SK-N-SH (cell line): ENCODE data around the gene DGKI. TPM values are rescaled to one million over a fixed set of nuclear protein-coding genes. Genes with fewer than 3 reads are reported as not detected.

ENCODE experiments used
- CTCF ChIA-PET: fragments of 300-600, 350-600 bp; formaldehyde crosslinking; extraction: SDS; loops from one replicate; lab custom pipeline; 2021; lab: Yijun Ruan, JAX
- POLR2A ChIA-PET: fragments of 350-600 bp; sonication (Branson Sonifier 250); formaldehyde crosslinking; extraction: SDS; loops from one replicate; lab custom pipeline; 2020; ENCODE audit warnings: antibody characterized with exemption, inconsistent platforms; lab: Yijun Ruan, JAX
- DNase-seq: peaks from one replicate; pipeline ENCODE4 v3.0.0; 2012
- H2AFZ ChIP-seq: fragments of 200-600 bp; sonication (generic); 2 replicates; pipeline ENCODE4 v1.8.1; 2016; ENCODE audit warnings: antibody characterized with exemption, mild to moderate bottlenecking, low read depth
- H3F3A ChIP-seq: fragments of 200-600 bp; sonication (generic); replicated peaks from 2 replicates; pipeline ENCODE3; 2016; ENCODE audit warnings: antibody characterized with exemption, mild to moderate bottlenecking; ENCODE audit not compliant: insufficient read depth
- H3K27ac ChIP-seq, 2 experiments: fragments of 200-500 bp in 1 of 2; fragments of 200-600 bp in 1 of 2; sonication (Bioruptor generic) in 1 of 2; sonication (generic), shearing (Covaris generic) in 1 of 2; 2 replicates each; pipeline versions ENCODE4 v1.5.1 to v1.6.1; 2014 to 2016; ENCODE audit warnings: low read depth in 2 of 2, inconsistent platforms in 1 of 2, low read length in 1 of 2, mild to moderate bottlenecking in 1 of 2, mixed read lengths in 1 of 2
- H3K27me3 ChIP-seq: fragments of 200-600 bp; sonication (generic), shearing (Covaris generic); 2 replicates; pipeline ENCODE4 v1.6.1; 2016; ENCODE audit warnings: mixed run types; ENCODE audit not compliant: insufficient read depth
- H3K36me3 ChIP-seq, 2 experiments: fragments of 200-500 bp in 1 of 2; fragments of 200-600 bp in 1 of 2; sonication (Bioruptor generic) in 1 of 2; sonication (generic) in 1 of 2; replicated peaks in 1 of 2; 2 replicates each; pipeline versions ENCODE3 to v1.5.1; 2014 to 2016; ENCODE audit warnings: low read length in 1 of 2, mild to moderate bottlenecking in 1 of 2; ENCODE audit not compliant: insufficient read depth in 2 of 2, control insufficient read depth in 1 of 2
- H3K4me1 ChIP-seq, 2 experiments: fragments of 200-500 bp in 1 of 2; fragments of 200-600 bp in 1 of 2; sonication (Bioruptor generic) in 1 of 2; sonication (generic), shearing (Covaris generic) in 1 of 2; 2 replicates each; pipeline versions ENCODE4 v1.5.1 to v1.6.1; 2014 to 2016; ENCODE audit warnings: low read depth in 1 of 2, low read length in 1 of 2, mixed run types in 1 of 2; ENCODE audit not compliant: insufficient read depth in 2 of 2, control insufficient read depth in 1 of 2
- H3K4me2 ChIP-seq: fragments of 200-600 bp; sonication (generic), shearing (Covaris generic); 2 replicates; pipeline ENCODE4 v1.6.1; 2017; ENCODE audit warnings: mixed run types
- H3K4me3 ChIP-seq, 2 experiments: fragments of 200-500 bp in 1 of 2; fragments of 200-600 bp in 1 of 2; sonication (Bioruptor generic) in 1 of 2; sonication (generic), shearing (Covaris generic) in 1 of 2; 2 replicates each; pipeline versions ENCODE4 v1.5.1 to v1.8.1; 2014 to 2016; ENCODE audit warnings: low read depth in 2 of 2, inconsistent platforms in 1 of 2, low read length in 1 of 2, mild to moderate bottlenecking in 1 of 2, mixed read lengths in 1 of 2, moderate library complexity in 1 of 2
- H3K79me2 ChIP-seq: fragments of 200-600 bp; sonication (generic); 2 replicates; pipeline ENCODE4 v1.8.1; 2017; ENCODE audit warnings: mild to moderate bottlenecking; ENCODE audit not compliant: insufficient read depth
- H3K9ac ChIP-seq: fragments of 200-600 bp; sonication (generic); 2 replicates; pipeline ENCODE4 v1.6.1; 2017; ENCODE audit warnings: mixed run types
- H3K9me2 ChIP-seq: fragments of 200-600 bp; sonication (generic); 2 replicates; pipeline ENCODE4 v1.6.1; 2017; ENCODE audit warnings: mixed run types
- H3K9me3 ChIP-seq: fragments of 200-600 bp; sonication (generic); 2 replicates; pipeline ENCODE4 v1.6.1; 2017; ENCODE audit warnings: mixed run types, mild to moderate bottlenecking, moderate library complexity
- H4K20me1 ChIP-seq: fragments of 200-600 bp; sonication (generic); 2 replicates; pipeline ENCODE4 v1.6.1; 2017; ENCODE audit warnings: mild to moderate bottlenecking, mixed run types; ENCODE audit not compliant: insufficient read depth
- GABPA ChIP-seq: IDR thresholded peaks from 2 replicates; pipeline ENCODE4 v1.4.0; 2012; ENCODE audit warnings: low read depth, mild to moderate bottlenecking
- NFIC ChIP-seq: IDR thresholded peaks from 2 replicates; pipeline ENCODE4 v1.4.0; 2012; ENCODE audit warnings: borderline replicate concordance
- POLR2AphosphoS5 ChIP-seq: IDR thresholded peaks from 2 replicates; pipeline ENCODE4 v1.6.1; 2012; ENCODE audit warnings: low read depth, low read length
- RAD21 ChIP-seq: IDR thresholded peaks from 2 replicates; pipeline ENCODE4 v1.6.1; 2012; ENCODE audit warnings: mild to moderate bottlenecking, low read length
- RFX5 ChIP-seq: IDR thresholded peaks from 2 replicates; pipeline ENCODE4 v1.6.1; 2012; ENCODE audit warnings: mild to moderate bottlenecking, improper control_type of control experiment, low read length
- SIN3A ChIP-seq: IDR thresholded peaks from 2 replicates; pipeline ENCODE4 v1.6.1; 2012; ENCODE audit warnings: low read depth, mild to moderate bottlenecking, low read length, moderate library complexity, borderline replicate concordance
- TAF1 ChIP-seq: IDR thresholded peaks from 2 replicates; pipeline ENCODE4 v1.6.1; 2012; ENCODE audit warnings: low read depth, mild to moderate bottlenecking, low read length, moderate library complexity, borderline replicate concordance
- YY1 ChIP-seq: IDR thresholded peaks from 2 replicates; pipeline ENCODE4 v1.4.0; 2012; ENCODE audit warnings: low read depth, mild to moderate bottlenecking
- WGBS: methylation state at CpG from one replicate; pipeline ENCODE4 v1.1.6; 2017; ENCODE audit warnings: low lambda C conversion rate; 5-methylcytosine and 5-hydroxymethylcytosine counted together
- polyA plus RNA-seq, 3 experiments: library from polyadenylated mRNA; depleted of rRNA; stranded (reverse); fragments of >200 nt; gene quantifications; 2 replicates each; pipeline ENCODE4 v1.2.3, GENCODE V29; 2012
- TF ChIP-seq, protein P1 (sequence below): fragments of 150-350 bp; IDR thresholded peaks from 2 replicates; pipeline ENCODE4 v1.6.1; 2017; ENCODE audit warnings: antibody characterized with exemption, low read length, low read depth, borderline replicate concordance
- TF ChIP-seq, protein P2 (sequence below): IDR thresholded peaks from 2 replicates; pipeline ENCODE4 v1.4.0; 2012; ENCODE audit warnings: low read depth
- TF ChIP-seq, protein P3 (sequence below): IDR thresholded peaks from 2 replicates; pipeline ENCODE4; 2012
- TF ChIP-seq, protein P4 (sequence below): IDR thresholded peaks from 2 replicates; pipeline ENCODE4 v1.4.0; 2012; ENCODE audit warnings: low read depth, borderline replicate concordance
- TF ChIP-seq, protein P5 (sequence below): IDR thresholded peaks from 2 replicates; pipeline ENCODE4 v1.6.1; 2012; ENCODE audit warnings: mild to moderate bottlenecking, low read depth, low read length, moderate library complexity

Gene DGKI
- polyA plus RNA-seq, 1 of the 3 experiments (the other 2 are of a cell fraction) = 1.3 TPM

DNA sequence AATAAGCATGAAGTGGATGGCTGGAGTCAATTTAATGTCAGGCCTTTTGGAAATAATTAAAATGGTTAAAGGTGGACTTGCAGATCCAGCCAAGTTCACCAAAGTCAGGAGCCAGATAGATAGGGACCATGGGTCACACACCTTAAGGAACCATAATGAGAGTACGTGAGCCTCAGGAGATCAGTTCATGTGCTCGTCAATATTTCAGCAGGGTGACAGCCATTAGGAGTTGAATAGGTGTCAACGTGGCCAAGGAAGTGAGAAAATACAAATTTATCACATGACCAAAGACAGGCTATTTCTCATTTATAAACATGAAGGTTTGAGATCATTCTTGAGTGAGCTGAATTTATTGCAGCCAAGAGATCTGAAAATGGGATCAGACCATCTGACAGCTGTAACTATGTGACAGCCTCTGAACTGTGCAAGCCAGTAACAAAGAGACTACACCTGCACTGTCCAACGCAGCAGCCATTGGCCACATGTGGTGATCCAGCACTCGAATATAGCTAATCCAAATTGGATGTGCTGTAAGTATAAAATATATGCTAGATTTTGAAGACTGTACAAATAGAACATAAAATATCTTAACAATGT is 253.6 kb downstream of the DGKI start:
- H3K27me3 ChIP-seq = no peaks in the 10 kb centered on the region
- H3K27ac ChIP-seq = no peak overlapping the region
- no peaks in the 10 kb centered on the region for H3K9me2 ChIP-seq
- peaks cover 0 to 9% of the 10 kb centered on the region in 2 experiments for H3K36me3 ChIP-seq
- TF ChIP-seq POLR2AphosphoS5 (no peak), GABPA (no peak), TAF1 (no peak), RAD21 (no peak), SIN3A (no peak), RFX5 (no peak), YY1 (no peak), NFIC (no peak)
- TF ChIP-seq, protein P1, sequence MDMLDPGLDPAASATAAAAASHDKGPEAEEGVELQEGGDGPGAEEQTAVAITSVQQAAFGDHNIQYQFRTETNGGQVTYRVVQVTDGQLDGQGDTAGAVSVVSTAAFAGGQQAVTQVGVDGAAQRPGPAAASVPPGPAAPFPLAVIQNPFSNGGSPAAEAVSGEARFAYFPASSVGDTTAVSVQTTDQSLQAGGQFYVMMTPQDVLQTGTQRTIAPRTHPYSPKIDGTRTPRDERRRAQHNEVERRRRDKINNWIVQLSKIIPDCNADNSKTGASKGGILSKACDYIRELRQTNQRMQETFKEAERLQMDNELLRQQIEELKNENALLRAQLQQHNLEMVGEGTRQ = no peak
- TF ChIP-seq, protein P2, sequence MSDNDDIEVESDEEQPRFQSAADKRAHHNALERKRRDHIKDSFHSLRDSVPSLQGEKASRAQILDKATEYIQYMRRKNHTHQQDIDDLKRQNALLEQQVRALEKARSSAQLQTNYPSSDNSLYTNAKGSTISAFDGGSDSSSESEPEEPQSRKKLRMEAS = no peak
- TF ChIP-seq, protein P3, sequence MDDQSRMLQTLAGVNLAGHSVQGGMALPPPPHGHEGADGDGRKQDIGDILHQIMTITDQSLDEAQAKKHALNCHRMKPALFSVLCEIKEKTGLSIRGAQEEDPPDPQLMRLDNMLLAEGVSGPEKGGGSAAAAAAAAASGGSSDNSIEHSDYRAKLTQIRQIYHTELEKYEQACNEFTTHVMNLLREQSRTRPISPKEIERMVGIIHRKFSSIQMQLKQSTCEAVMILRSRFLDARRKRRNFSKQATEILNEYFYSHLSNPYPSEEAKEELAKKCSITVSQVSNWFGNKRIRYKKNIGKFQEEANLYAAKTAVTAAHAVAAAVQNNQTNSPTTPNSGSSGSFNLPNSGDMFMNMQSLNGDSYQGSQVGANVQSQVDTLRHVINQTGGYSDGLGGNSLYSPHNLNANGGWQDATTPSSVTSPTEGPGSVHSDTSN = no peak
- TF ChIP-seq, protein P4, sequence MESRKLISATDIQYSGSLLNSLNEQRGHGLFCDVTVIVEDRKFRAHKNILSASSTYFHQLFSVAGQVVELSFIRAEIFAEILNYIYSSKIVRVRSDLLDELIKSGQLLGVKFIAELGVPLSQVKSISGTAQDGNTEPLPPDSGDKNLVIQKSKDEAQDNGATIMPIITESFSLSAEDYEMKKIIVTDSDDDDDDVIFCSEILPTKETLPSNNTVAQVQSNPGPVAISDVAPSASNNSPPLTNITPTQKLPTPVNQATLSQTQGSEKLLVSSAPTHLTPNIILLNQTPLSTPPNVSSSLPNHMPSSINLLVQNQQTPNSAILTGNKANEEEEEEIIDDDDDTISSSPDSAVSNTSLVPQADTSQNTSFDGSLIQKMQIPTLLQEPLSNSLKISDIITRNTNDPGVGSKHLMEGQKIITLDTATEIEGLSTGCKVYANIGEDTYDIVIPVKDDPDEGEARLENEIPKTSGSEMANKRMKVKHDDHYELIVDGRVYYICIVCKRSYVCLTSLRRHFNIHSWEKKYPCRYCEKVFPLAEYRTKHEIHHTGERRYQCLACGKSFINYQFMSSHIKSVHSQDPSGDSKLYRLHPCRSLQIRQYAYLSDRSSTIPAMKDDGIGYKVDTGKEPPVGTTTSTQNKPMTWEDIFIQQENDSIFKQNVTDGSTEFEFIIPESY = no peak
- TF ChIP-seq, protein P5, sequence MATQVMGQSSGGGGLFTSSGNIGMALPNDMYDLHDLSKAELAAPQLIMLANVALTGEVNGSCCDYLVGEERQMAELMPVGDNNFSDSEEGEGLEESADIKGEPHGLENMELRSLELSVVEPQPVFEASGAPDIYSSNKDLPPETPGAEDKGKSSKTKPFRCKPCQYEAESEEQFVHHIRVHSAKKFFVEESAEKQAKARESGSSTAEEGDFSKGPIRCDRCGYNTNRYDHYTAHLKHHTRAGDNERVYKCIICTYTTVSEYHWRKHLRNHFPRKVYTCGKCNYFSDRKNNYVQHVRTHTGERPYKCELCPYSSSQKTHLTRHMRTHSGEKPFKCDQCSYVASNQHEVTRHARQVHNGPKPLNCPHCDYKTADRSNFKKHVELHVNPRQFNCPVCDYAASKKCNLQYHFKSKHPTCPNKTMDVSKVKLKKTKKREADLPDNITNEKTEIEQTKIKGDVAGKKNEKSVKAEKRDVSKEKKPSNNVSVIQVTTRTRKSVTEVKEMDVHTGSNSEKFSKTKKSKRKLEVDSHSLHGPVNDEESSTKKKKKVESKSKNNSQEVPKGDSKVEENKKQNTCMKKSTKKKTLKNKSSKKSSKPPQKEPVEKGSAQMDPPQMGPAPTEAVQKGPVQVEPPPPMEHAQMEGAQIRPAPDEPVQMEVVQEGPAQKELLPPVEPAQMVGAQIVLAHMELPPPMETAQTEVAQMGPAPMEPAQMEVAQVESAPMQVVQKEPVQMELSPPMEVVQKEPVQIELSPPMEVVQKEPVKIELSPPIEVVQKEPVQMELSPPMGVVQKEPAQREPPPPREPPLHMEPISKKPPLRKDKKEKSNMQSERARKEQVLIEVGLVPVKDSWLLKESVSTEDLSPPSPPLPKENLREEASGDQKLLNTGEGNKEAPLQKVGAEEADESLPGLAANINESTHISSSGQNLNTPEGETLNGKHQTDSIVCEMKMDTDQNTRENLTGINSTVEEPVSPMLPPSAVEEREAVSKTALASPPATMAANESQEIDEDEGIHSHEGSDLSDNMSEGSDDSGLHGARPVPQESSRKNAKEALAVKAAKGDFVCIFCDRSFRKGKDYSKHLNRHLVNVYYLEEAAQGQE = no peak
- no peak for DNase-seq
- POLR2A ChIA-PET = no interaction called here
- H3F3A ChIP-seq = no peaks in the 10 kb centered on the region
- H3K9me3 ChIP-seq = no peaks in the 10 kb centered on the region
- 78% methylated on average over 5 of the region's 5 CpGs for WGBS
- no peak overlapping the region for H2AFZ ChIP-seq
- no peaks in the 10 kb centered on the region for H3K79me2 ChIP-seq
- H3K4me1 ChIP-seq = peaks cover 0 to 13% of the 10 kb centered on the region in 2 experiments; a peak in 3 of 4 replicates
- no peak overlapping the region for H3K9ac ChIP-seq
- no peaks in the 10 kb centered on the region for H4K20me1 ChIP-seq
- no peak overlapping the region for H3K4me3 ChIP-seq
- H3K4me2 ChIP-seq = no peak overlapping the region
- CTCF ChIA-PET = interaction anchor here (0.6 to 7.0 kb wide), 26 partner anchors 9 to 1794 kb away, joined by 3 to 117 read pairs (median 5); no protein-coding TSS in a partner anchor
